ENCODE results near the gene TAF4. TPM values are rescaled to one million over a fixed set of nuclear protein-coding genes. Genes with fewer than 3 reads are reported as not detected.

TAF4 gene
- total RNA-seq = 27.5 to 28.8 TPM (median 28.1 TPM) in 3 replicates

GRCh38 chr20:62065674-62066338 lies at the start of gene TAF4:
Gene TAF4 (minus strand): TSS chr20:62065881. CDS start chr20:62065810, 71 bp downstream.
- no peaks in the 10 kb centered on the region for H3K36me3 Mint-ChIP-seq
- H3K4me1 Mint-ChIP-seq = peaks cover 34% of the 10 kb centered on the region
- TF ChIP-seq CTCF (IDR thresholded peaks at IDR 0.05; ENCODE audit: unreplicated experiment) = no peak
- peak; percentile 81 to 86 for DNase-seq (ENCODE audit: low spot score in 2 of 2, unreplicated experiment in 2 of 2)
- peaks cover 2% of the 10 kb centered on the region for H3K9me3 Mint-ChIP-seq
- H3K27ac Mint-ChIP-seq = peak within 1 kb of the TSS; percentile 92
- peaks cover 1% of the 10 kb centered on the region for H3K27me3 Mint-ChIP-seq (ENCODE audit: low read depth)
- peak within 1 kb of the TSS; percentile 83 for H3K4me3 Mint-ChIP-seq

GRCh38 chr20:62114894-62115293 lies 49.2 kb upstream of the TAF4 start:
- DNase-seq (ENCODE audit: low spot score in 2 of 2, unreplicated experiment in 2 of 2) = no peak
- Mint-ChIP-seq H3K36me3 (no peaks in the 10 kb centered on the region), H3K4me3 (no peak overlapping the region), H3K9me3 (peaks cover 9% of the 10 kb centered on the region), H3K4me1 (no peaks in the 10 kb centered on the region), H3K27ac (no peak overlapping the region), H3K27me3 (ENCODE audit: low read depth) (peaks cover 43% of the 10 kb centered on the region)
- TF ChIP-seq CTCF (IDR thresholded peaks at IDR 0.05; ENCODE audit: unreplicated experiment) = no peak

GRCh38 chr20:62112368-62112767 lies 46.7 kb upstream of the TAF4 start:
- Mint-ChIP-seq H3K4me1 (no peaks in the 10 kb centered on the region), H3K27me3 (ENCODE audit: low read depth) (peaks cover 24% of the 10 kb centered on the region), H3K36me3 (peaks cover 2% of the 10 kb centered on the region), H3K4me3 (no peak overlapping the region), H3K9me3 (peaks cover 21% of the 10 kb centered on the region), H3K27ac (no peak overlapping the region)
- no peak for DNase-seq (ENCODE audit: low spot score in 2 of 2, unreplicated experiment in 2 of 2)
- no peak for TF ChIP-seq CTCF (IDR thresholded peaks at IDR 0.05; ENCODE audit: unreplicated experiment)

- Mint-ChIP-seq H3K9me3 (peaks cover 24% of the 10 kb centered on the region), H3K27ac (no peak overlapping the region), H3K27me3 (ENCODE audit: low read depth) (peaks cover 20% of the 10 kb centered on the region), H3K36me3 (peaks cover 2% of the 10 kb centered on the region), H3K4me3 (no peak overlapping the region), H3K4me1 (no peaks in the 10 kb centered on the region)
- no peak for TF ChIP-seq CTCF (IDR thresholded peaks at IDR 0.05; ENCODE audit: unreplicated experiment)
- DNase-seq (ENCODE audit: low spot score in 2 of 2, unreplicated experiment in 2 of 2) = no peak
Measured at GRCh38 chr20:62111148-62111547, 45.5 kb upstream of the TAF4 start.

GRCh38 chr20:62105592-62105991 lies 39.9 kb upstream of the TAF4 start:
- H3K27me3 Mint-ChIP-seq (ENCODE audit: low read depth) = peaks cover 10% of the 10 kb centered on the region
- H3K36me3 Mint-ChIP-seq = peaks cover 2% of the 10 kb centered on the region
- H3K9me3 Mint-ChIP-seq = peaks cover 28% of the 10 kb centered on the region
- no peak for TF ChIP-seq CTCF (IDR thresholded peaks at IDR 0.05; ENCODE audit: unreplicated experiment)
- no peak overlapping the region for H3K4me3 Mint-ChIP-seq
- peaks cover 4% of the 10 kb centered on the region for H3K4me1 Mint-ChIP-seq
- no peak overlapping the region for H3K27ac Mint-ChIP-seq
- no peak for DNase-seq (ENCODE audit: low spot score in 2 of 2, unreplicated experiment in 2 of 2)
